BE2C (cell line): ENCODE measurements around the gene OTUD1.

Experiments
- DNase-seq: peaks from one replicate; pipeline ENCODE4 v3.0.0-alpha.2; 2020
- H3K27me3 ChIP-seq: fragments of 250-450 bp; sonication (Bioruptor Pico); 2 replicates; pipeline ENCODE4 v1.5.1; 2020; ENCODE audit warnings: mild to moderate bottlenecking
- H3K36me3 ChIP-seq: fragments of 250-450 bp; sonication (Bioruptor Pico); 2 replicates; pipeline ENCODE4 v1.5.1; 2020; ENCODE audit warnings: mild to moderate bottlenecking
- H3K4me1 ChIP-seq: fragments of 250-450 bp; sonication (Bioruptor Pico); 2 replicates; pipeline ENCODE4 v1.5.1; 2020
- H3K4me3 ChIP-seq: 2 replicates; pipeline ENCODE4 v1.5.1; 2011; ENCODE audit warnings: low read depth, low read length
- H3K9me3 ChIP-seq: fragments of 250-450 bp; sonication (Bioruptor Pico); 2 replicates; pipeline ENCODE4 v1.5.1; 2020
- CTCF ChIP-seq: IDR thresholded peaks from 2 replicates; pipeline ENCODE4 v1.5.1; 2012; ENCODE audit warnings: mild to moderate bottlenecking, low read depth, low read length

Gene OTUD1

GRCh38 chr10:23461557-23461956, 22.7 kb downstream of the OTUD1 start:
- no peaks in the 10 kb centered on the region for H3K36me3 ChIP-seq
- TF ChIP-seq CTCF: no peak
- H3K27me3 ChIP-seq: no peaks in the 10 kb centered on the region
- H3K4me1 ChIP-seq: no peaks in the 10 kb centered on the region
- DNase-seq: no peak
- no peak overlapping the region for H3K4me3 ChIP-seq
- H3K9me3 ChIP-seq: no peaks in the 10 kb centered on the region

- Histone ChIP-seq H3K4me3 (no peak overlapping the region), H3K27me3 (no peaks in the 10 kb centered on the region), H3K9me3 (no peaks in the 10 kb centered on the region), H3K36me3 (no peaks in the 10 kb centered on the region), H3K4me1 (no peaks in the 10 kb centered on the region)
- TF ChIP-seq CTCF: no peak
- DNase-seq: no peak
Measured at GRCh38 chr10:23467012-23467411, 28.1 kb downstream of the OTUD1 start.

DNA sequence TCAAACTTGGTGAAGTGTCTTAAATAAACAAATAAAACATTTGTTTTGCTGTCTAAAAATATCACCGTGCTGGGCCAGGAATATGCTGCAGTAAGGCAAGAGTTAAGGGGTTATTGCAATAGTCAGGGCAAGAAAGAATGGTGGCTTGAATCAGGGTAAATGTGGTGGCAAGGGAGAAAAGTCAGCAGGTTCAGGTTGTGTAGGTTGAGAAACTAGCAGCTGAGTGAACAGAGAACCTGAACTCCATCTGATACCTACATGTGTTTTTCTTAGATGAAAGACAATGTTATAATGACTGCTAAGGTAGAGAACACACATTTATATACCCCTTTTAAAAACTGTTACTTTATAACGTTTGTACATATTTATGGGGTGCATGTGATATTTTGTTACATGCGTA, 28.7 kb downstream of the OTUD1 start:
- TF ChIP-seq CTCF: no peak

DNA sequence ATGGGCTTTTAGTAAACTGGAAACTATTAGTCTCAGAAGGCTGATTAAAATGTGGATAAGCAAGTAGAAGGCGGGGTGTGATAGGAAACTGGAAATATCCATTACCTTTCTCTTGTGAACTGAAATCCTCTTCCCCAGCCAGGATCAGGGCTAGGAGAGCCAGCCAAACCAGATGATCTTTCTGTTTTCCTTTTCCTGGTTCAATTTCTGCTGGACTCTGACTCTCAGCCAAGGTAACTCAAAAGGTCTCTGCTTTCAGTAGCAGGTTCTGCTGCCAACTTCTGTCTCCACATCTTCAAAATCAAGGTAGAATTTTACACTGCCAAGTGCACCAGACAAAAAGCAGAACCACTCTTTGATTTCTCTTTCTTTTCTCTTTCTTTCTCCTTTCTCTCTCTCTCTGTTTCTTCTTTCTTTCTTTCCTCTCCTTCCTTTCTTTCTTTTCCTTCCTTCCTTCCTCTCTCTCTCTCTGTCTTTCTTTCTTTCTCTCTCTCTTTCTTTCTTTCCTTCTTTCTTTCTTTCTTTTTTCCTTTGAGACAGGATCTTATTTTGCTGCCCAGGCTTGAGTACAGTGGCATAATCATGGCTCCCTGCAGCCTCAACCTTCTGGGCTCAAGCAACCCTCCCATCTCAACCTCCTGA, 30.8 kb downstream of the OTUD1 start:
- no peak overlapping the region for H3K4me3 ChIP-seq
- no peak for DNase-seq
- H3K4me1 ChIP-seq: no peaks in the 10 kb centered on the region
- H3K9me3 ChIP-seq: no peaks in the 10 kb centered on the region
- no peaks in the 10 kb centered on the region for H3K27me3 ChIP-seq
- no peaks in the 10 kb centered on the region for H3K36me3 ChIP-seq
- TF ChIP-seq CTCF: no peak

More for the DNA sequence above, 28.7 kb downstream of the OTUD1 start:
- Histone ChIP-seq H3K9me3 (no peaks in the 10 kb centered on the region), H3K4me3 (no peak overlapping the region), H3K36me3 (no peaks in the 10 kb centered on the region), H3K27me3 (no peaks in the 10 kb centered on the region), H3K4me1 (no peaks in the 10 kb centered on the region)
- no peak for DNase-seq

DNA sequence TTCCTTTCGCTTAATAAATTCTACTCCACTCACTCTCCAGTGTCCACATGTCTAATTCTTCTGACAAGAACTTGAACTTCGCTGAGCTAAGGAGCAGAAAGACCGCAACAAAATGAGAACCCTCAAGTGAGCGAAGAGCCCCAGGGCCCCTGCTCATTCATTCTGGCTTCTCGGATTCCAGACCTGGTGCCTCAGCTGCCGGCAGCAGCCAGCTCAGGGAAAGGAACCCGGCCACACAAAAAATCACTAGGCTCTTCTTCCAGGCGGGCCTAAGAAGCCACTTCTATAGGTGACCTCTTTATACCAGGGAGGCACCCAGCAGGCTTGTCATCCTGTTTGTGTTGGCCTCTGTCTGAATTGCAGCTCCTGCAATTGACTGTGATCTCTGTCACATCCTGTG, 33.3 kb downstream of the OTUD1 start:
- TF ChIP-seq CTCF: no peak
- H3K4me3 ChIP-seq: no peak overlapping the region
- no peaks in the 10 kb centered on the region for H3K4me1 ChIP-seq
- H3K36me3 ChIP-seq: no peaks in the 10 kb centered on the region
- no peaks in the 10 kb centered on the region for H3K9me3 ChIP-seq
- DNase-seq: no peak
- no peaks in the 10 kb centered on the region for H3K27me3 ChIP-seq

GRCh38 chr10:23474081-23474480, 35.2 kb downstream of the OTUD1 start:
- no peak for DNase-seq
- no peak overlapping the region for H3K4me3 ChIP-seq
- no peaks in the 10 kb centered on the region for H3K27me3 ChIP-seq
- no peaks in the 10 kb centered on the region for H3K36me3 ChIP-seq
- no peaks in the 10 kb centered on the region for H3K9me3 ChIP-seq
- TF ChIP-seq CTCF: no peak
- no peaks in the 10 kb centered on the region for H3K4me1 ChIP-seq
